8988T (cell line): Measurements from ENCODE around the gene TULP1.

Experiments
- DNase-seq: peaks from one replicate; pipeline ENCODE4 v3.0.0; 2011

Gene TULP1

GRCh38 chr6:35496036-35496840 lies 16.5 kb downstream of the TULP1 start:
- DNase-seq: peak; percentile 93

- DNase-seq: no peak
Observed at GRCh38 chr6:35495258-35496035, 17.2 kb downstream of the TULP1 start.

DNA sequence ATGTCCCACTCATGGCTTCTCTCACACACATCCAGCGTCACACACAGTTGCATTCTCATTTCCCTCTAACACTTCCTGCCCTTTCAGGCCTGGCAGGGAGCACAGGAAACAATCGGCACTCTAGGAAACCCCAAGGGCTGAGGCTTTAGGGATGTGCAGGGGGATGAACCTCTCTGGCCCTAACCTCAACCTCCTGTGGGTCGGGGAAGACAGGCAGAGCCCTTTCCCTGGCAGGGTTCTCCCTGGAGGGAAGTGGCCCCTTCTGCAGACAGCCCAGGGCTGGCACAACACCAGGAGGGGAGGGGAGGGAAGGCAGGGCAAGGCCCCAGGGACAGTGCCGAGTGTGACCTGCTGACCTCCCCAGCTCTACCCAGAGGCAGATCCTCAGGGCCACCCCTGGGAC lies 18.5 kb downstream of the TULP1 start:
- no peak for DNase-seq

- no peak for DNase-seq
Observed at GRCh38 chr6:35493307-35493983, 19.3 kb downstream of the TULP1 start.

DNA sequence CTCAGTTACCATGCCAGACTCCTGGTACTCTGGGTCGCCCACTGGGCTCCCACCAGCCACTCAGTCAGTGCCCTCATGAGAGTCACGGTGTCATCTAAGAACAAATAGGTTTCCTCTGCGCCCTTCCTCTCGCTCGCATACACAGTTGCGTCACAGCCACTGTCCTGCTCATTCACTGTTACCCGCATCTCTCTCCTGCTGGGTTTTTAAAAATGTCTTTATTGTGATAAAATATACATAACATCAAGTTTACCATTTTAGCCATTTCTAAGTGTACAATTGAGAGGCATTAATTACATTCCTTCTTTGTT lies 19.8 kb downstream of the TULP1 start:
- no peak for DNase-seq

GRCh38 chr6:35492258-35492973 lies 20.3 kb downstream of the TULP1 start:
- no peak for DNase-seq

DNA sequence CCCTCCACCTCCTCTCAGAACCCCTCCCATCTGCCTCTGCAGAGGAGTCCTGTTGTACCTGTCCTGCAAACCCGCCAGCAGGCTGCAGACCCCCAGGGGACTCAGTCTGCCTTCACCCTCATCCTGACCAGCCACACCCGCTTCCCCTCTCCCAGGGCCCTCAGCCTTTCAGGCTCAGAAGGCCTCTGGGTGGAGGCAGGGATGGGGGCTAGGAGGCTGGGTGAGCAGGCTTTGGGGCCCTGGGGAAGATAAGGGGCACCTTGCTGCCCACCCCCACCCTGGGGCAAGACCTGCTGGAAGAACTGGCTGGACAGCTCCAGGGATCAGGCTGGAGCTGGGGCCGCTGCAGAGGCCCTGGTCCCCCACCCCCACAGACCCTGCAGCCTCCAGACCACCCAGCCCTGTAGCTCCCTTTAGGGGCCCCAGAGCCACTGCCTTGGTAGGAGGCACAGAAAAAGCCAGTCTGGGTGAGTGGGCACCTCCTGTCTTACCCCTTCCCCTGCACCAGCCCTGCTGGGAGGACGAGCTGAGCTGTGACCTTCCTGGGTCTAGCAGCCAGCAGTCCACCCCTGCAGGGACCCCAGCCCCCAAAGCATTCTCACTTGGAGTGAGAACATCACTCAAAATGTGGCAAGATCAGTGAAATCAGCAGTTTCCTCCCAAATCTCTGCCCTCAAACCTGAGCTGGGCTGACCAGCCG lies 21.0 kb downstream of the TULP1 start:
- no peak for DNase-seq

- DNase-seq: no peak
Observed at GRCh38 chr6:35490821-35491557, 21.7 kb downstream of the TULP1 start.

DNA sequence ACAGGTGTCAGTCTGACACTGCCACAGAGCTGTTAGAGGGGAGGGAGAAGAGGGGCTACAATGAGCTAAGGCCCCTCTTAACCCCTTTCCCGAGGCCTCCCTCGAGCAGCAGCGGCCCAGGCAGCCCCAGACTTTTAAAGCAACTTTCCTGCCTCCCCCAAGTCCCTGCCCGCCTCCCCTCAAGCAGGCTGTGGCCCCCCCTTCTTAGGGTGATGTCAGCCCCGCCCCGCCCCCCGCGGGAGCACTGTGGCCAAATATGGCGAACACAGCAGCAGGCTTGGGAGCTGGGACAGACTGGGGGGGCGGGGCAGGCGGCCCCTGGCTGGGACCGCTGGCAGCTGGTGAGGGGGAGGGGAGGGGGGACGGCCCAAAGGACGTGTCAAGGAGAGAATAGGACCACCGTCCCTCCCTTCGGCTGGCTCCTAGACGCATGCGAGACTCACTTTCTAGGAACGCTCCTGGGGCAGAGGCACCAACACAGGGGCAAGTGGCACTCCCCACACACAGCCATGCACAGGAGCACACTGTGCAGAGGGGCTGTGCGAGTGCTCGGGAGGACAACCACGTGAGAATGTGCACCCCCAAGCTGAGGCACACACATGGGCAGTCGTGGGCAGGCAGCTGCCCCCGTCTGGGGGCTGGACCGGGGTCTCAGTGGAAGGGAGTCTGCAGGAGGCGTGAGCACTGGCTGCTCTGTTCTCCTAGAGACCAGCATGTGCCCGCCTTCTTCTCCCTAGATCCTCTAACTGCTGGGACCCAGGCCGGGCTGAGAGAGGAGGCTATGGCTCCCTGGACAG lies 22.5 kb downstream of the TULP1 start:
- DNase-seq: no peak

- no peak for DNase-seq
Observed at GRCh38 chr6:35489066-35489465, 23.6 kb downstream of the TULP1 start.

DNA sequence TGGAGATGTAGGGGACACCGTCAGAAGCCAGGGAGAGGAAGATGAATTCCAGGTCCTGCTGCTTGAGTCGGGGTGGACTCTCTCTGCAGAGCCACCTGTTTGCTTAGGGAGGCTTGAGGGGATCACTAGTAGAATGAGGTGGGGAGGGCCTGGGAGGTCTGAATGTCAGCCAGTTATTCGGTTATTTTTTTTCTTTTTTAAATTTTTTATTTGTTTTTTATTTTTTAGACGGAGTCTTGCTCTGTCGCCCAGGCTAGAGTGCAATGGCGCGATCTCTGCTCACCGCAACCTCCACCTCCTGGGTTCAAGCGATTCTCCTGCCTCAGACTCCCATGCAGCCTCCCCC lies 24.2 kb downstream of the TULP1 start:
- no peak for DNase-seq

- DNase-seq: no peak
Observed at GRCh38 chr6:35487658-35488516, 24.8 kb downstream of the TULP1 start.

GRCh38 chr6:35486005-35486925 lies 26.4 kb downstream of the TULP1 start:
- DNase-seq: no peak

- peak; percentile 86 for DNase-seq
Observed at GRCh38 chr6:35485402-35485877, 27.3 kb downstream of the TULP1 start.

- DNase-seq: peak; percentile 78
Observed at GRCh38 chr6:35484921-35485392, 27.7 kb downstream of the TULP1 start.

- no peak for DNase-seq
Observed at GRCh38 chr6:35483893-35484645, 28.6 kb downstream of the TULP1 start.

GRCh38 chr6:35483490-35483889 lies 29.2 kb downstream of the TULP1 start:
- DNase-seq: no peak

DNA sequence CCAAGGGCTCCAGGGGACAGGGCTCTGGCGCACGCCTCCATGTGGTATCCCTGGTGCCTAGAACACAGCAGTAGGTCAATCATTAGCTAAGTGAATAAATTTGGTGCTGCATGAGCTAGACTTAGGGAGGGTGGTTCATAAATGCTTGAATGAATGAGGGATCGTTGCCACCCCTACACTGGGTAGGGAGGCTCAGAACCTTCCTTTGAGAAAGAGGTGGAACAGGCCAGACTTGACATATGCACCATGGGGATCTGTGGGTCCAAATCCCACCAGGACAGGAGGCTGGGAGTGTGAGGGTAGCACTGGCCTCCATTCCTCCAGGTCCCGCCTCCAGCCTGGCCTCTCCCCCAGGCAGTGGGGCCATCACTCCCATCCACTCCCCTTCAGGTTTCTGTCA lies 29.6 kb downstream of the TULP1 start:
- no peak for DNase-seq
